AG10803 (cell line): ENCODE results near the gene GOLGA6A.

Experiments used
- DNase-seq: peaks from one replicate; pipeline ENCODE4 v3.0.0; 2010; ENCODE audit warnings: low read depth
- H3K4me3 ChIP-seq: 2 replicates; pipeline ENCODE4 v1.5.1; 2011; ENCODE audit warnings: mild to moderate bottlenecking, low read length, control low read depth
- TF ChIP-seq, protein P1 (sequence below): conservative IDR thresholded peaks from 2 replicates; pipeline ENCODE4 v1.5.1; 2011; ENCODE audit warnings: mild to moderate bottlenecking, low read length, control low read depth, inconsistent platforms

Gene GOLGA6A

DNA sequence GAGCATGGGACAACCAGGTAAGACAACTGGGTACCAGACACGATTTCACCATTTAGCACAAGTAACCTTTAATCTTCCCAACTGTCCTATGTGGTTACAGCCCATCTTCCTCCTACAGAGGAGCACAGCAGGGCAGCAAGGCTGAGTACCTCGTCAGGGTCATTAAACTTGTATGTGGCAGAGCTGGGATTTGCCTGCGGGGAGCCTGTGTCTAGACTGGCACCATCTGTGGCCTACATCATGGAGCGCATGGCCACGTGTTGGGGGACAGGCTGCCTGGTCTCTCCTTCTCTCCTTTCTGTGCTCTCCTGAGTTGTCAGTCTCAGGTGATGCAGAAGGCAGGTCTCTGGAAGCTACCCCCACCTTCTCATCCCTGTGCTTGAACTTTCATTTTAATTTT is 32.2 kb downstream of the GOLGA6A start:
- DNase-seq = no peak
- TF ChIP-seq, protein P1, sequence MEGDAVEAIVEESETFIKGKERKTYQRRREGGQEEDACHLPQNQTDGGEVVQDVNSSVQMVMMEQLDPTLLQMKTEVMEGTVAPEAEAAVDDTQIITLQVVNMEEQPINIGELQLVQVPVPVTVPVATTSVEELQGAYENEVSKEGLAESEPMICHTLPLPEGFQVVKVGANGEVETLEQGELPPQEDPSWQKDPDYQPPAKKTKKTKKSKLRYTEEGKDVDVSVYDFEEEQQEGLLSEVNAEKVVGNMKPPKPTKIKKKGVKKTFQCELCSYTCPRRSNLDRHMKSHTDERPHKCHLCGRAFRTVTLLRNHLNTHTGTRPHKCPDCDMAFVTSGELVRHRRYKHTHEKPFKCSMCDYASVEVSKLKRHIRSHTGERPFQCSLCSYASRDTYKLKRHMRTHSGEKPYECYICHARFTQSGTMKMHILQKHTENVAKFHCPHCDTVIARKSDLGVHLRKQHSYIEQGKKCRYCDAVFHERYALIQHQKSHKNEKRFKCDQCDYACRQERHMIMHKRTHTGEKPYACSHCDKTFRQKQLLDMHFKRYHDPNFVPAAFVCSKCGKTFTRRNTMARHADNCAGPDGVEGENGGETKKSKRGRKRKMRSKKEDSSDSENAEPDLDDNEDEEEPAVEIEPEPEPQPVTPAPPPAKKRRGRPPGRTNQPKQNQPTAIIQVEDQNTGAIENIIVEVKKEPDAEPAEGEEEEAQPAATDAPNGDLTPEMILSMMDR = no peak
- no peak overlapping the region for H3K4me3 ChIP-seq

DNA sequence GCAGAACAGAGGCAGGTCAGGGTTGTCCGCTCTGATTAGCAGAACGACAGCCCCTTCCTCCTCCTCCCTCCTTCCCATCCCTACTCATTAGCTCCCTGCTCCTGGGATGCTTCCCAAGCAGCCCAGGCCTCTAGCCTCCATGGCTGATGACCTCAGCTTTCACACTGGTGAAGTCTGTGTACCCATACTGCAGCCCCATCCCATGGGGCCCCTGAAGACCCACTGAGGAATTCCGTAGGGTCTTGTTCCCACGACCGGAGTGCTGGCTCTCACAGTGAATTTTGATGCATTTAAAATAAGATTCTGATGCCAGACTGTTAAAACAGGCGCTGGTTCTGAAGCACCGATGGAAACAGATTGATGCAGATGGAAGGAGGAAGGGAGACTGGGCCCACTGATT is 36.1 kb downstream of the GOLGA6A start:
- H3K4me3 ChIP-seq = no peak overlapping the region
- no peak for DNase-seq
- TF ChIP-seq, protein P1 = no peak

DNA sequence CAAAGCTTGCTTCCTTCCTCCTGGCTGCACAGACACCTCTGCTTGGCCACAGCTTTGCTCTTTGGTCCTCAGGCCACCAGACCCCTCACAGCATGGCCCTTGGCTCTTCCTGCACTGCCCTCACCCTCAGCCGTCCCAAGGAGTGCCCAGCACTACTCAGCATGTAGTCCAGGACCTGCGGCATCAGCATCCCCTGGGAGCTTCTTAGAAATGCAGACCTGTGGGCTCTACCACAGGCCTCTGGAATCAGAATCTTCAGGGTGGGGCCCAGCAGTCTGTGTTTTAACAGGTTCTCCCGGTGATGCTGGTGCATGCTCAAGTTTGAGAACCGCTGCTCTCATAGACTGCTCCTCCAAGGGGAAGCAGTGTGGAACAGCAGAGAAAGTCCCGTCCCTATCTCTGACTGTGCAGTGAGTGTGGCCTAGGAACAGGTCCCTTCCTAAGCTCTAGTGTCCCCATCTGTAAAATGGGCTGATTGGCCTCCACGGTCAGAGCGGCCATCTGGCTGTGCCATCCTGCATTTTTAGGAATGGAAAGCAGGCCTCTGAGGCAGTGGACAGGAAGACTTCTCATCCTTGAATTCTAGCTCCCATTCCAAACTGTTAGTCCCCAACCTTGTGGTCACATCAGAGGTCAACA is 36.6 kb downstream of the GOLGA6A start:
- H3K4me3 ChIP-seq = no peak overlapping the region
- TF ChIP-seq, protein P1 = no peak
- no peak for DNase-seq

DNA sequence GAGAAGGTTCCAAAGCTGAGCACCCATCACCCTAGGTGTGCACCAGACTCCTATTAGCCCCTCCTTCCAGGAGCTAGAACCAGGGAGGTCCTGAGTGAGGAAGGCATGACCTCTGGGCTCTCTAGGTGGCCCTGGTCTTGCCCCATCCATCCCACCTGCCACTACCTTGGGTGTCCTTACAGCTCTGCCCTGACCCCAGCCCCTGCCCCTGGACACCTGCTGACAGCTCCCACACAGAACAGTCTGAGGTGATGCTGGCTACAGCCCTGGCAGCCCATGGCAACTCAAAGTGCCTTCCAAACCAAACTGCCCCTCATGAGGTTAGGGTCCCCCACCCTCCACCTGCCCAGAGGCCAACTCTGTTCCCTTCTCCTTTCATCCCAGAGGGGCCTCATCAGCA is 37.2 kb downstream of the GOLGA6A start:
- no peak for DNase-seq
- TF ChIP-seq, protein P1 = no peak
- no peak overlapping the region for H3K4me3 ChIP-seq

DNA sequence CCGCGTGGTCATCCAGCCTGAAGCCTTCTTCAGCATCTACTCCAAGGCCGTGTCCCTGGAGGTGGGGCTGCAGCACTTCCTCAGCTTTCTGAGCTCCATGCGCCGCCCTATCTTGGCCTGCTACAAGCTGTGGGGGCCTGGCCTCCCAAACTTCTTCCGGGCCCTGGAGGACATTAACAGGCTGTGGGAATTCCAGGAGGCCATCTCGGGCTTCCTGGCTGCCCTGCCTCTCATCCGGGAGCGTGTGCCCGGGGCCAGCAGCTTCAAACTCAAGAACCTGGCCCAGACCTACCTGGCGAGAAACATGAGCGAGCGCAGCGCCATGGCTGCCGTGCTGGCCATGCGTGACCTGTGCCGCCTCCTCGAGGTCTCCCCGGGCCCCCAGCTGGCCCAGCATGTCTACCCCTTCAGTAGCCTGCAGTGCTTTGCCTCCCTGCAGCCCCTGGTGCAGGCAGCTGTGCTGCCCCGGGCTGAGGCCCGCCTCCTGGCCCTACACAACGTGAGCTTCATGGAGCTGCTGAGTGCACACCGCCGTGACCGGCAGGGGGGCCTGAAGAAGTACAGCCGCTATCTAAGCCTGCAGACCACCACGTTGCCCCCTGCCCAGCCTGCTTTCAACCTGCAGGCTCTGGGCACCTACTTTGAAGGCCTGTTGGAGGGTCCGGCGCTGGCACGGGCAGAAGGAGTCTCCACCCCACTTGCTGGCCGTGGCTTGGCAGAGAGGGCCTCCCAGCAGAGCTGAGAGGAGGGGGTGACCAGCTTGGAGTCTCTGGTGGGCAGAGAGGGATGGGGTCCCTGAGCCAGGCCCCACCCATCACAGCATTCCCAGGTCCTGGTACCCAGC is 37.9 kb downstream of the GOLGA6A start:
- TF ChIP-seq, protein P1 = no peak

DNA sequence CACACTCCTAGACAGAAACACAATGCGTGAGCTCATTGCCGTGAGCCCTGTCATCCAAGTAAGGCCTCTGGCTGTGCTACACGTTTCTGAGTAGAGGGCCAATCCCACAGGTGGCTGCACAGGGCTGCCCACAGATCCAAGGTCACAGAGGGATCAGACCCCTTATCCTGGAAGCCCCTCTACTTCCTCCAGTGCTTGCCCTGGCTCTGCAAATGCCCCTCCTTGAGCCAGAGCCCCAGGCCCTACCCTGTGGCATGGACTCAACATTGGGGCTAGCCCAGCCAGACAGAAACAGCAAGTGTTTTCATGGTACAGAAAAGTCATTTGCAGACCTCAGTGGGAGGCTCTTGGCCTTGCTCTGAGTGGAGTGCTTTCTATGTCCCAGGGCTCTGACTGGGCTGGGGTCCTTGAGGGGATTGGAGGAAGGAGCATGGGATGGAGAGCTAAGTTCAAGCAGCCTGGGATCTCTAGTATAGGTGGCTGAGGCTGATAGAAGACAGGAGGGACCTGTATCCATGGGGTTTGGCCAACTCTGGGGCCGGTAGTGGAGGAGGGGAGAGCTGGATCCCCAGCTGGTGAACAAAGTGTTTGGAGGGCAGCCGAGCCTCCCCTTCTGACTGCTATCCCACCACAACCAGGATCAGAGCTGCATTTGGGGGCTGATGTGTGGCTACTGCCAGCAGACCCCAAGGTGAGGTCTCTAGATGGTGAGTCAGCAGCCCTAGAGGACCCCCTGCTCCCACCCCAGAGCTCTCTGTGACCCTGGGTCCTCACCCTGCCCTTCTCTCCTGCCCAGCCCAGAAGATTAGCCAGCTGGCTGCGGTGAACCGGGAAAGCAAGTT is 38.7 kb downstream of the GOLGA6A start:
- no peak for DNase-seq
- no peak overlapping the region for H3K4me3 ChIP-seq
- TF ChIP-seq, protein P1 = no peak

More for the DNA sequence above, 37.9 kb downstream of the GOLGA6A start:
- DNase-seq = no peak
- H3K4me3 ChIP-seq = no peak overlapping the region
